Measurements from ENCODE around the gene ZDHHC1. TPM values are rescaled to one million over a fixed set of nuclear protein-coding genes. Genes with fewer than 3 reads are reported as not detected.

Gene ZDHHC1
- total and polyA plus RNA-seq, 2 of the 13 experiments (the other 11 are each of a cell fraction or from before 2014, with no cell fraction given): 0.51 to 1.1 TPM

GRCh38 chr16:67429053-67429798 is 12.9 kb upstream of the ZDHHC1 start (continued):
- TF ChIP-seq DMAP1 (CRISPR knock-in tag; IDR thresholded peaks at IDR 0.05): peak; percentile 19; the same call in 1 of the 2 replicates
- TF ChIP-seq SNAPC5 (CRISPR knock-in tag; IDR thresholded peaks at IDR 0.05; ENCODE audit: borderline replicate concordance): no peak
- no peak for TF ChIP-seq SUZ12 (IDR thresholded peaks at IDR 0.05; ENCODE audit: low read depth, low read length)
- no peak for TF ChIP-seq NBN (conservative IDR thresholded peaks at IDR 0.05)
- no peak for TF ChIP-seq ZNF253 (CRISPR knock-in tag; IDR thresholded peaks at IDR 0.05; ENCODE audit: borderline replicate concordance)
- no peak for TF ChIP-seq FOXO1 (CRISPR knock-in tag; IDR thresholded peaks at IDR 0.05)
- peak; percentile 37; the same call in 1 of the 2 replicates for TF ChIP-seq ZNF33B (CRISPR knock-in tag; IDR thresholded peaks at IDR 0.05)
- TF ChIP-seq SCMH1 (CRISPR knock-in tag; IDR thresholded peaks at IDR 0.05; ENCODE audit: borderline replicate concordance): no peak
- no peak for TF ChIP-seq MEIS1 (CRISPR knock-in tag; IDR thresholded peaks at IDR 0.05; ENCODE audit: borderline replicate concordance)
- no peak for TF ChIP-seq ATRX (CRISPR knock-in tag; IDR thresholded peaks at IDR 0.05; ENCODE audit: borderline replicate concordance)
- peak; percentile 71; the same call in 1 of the 2 replicates for TF ChIP-seq NR2F2 (IDR thresholded peaks at IDR 0.05; ENCODE audit: borderline replicate concordance, low read depth)
- TF ChIP-seq ZNF24 (IDR thresholded peaks at IDR 0.05): no peak
- TF ChIP-seq CREBL2 (CRISPR knock-in tag; IDR thresholded peaks at IDR 0.05; ENCODE audit: borderline replicate concordance): no peak
- TF ChIP-seq STAT6 (CRISPR knock-in tag; IDR thresholded peaks at IDR 0.05; ENCODE audit: borderline replicate concordance): no peak
- TF ChIP-seq NR2F1 (CRISPR knock-in tag; IDR thresholded peaks at IDR 0.05): peak in 1 of 2 experiments; percentile 82; a peak in 1 of 4 replicates
- no peak for TF ChIP-seq DNMT3B (CRISPR knock-in tag; conservative IDR thresholded peaks at IDR 0.05)
- no peak for TF ChIP-seq PAF1 (CRISPR knock-in tag; IDR thresholded peaks at IDR 0.05)
- no peak for TF ChIP-seq ZHX1 (CRISPR knock-in tag; IDR thresholded peaks at IDR 0.05; ENCODE audit: low read depth)
- TF ChIP-seq JUND (CRISPR knock-in tag; IDR thresholded peaks at IDR 0.05): no peak
- no peak for TF ChIP-seq ZSCAN22 (CRISPR knock-in tag; IDR thresholded peaks at IDR 0.05)
- TF ChIP-seq ZNF605 (CRISPR knock-in tag; IDR thresholded peaks at IDR 0.05): no peak
- no peak for TF ChIP-seq MAFK (conservative IDR thresholded peaks at IDR 0.05 in 1 of 2, IDR thresholded peaks at IDR 0.05 in 1 of 2; ENCODE audit: low read length in 2 of 2)
- TF ChIP-seq FOSL1 (CRISPR knock-in tag; IDR thresholded peaks at IDR 0.05; ENCODE audit: borderline replicate concordance): no peak
- peak; percentile 65; the same call in 1 of the 2 replicates for TF ChIP-seq MAX (IDR thresholded peaks at IDR 0.05)
- peak; percentile 41 for TF ChIP-seq MED1 (CRISPR knock-in tag; IDR thresholded peaks at IDR 0.05)
- peak; percentile 81; the same call in 1 of the 2 replicates for TF ChIP-seq ZNF644 (CRISPR knock-in tag; IDR thresholded peaks at IDR 0.05; ENCODE audit: low read depth)

Measured in HepG2 (cell line).